Fibroblast of villous mesenchyme (primary cell): ENCODE data around the gene ERGIC1. TPM values are rescaled to one million over a fixed set of nuclear protein-coding genes. Genes with fewer than 3 reads are reported as not detected.
"Not testable (repeated sequence)": the region's sequence is repeated elsewhere in the genome, so short reads cannot be mapped to it uniquely, and the experiment has no call there.

Source experiments
- DNase-seq: peaks from one replicate; pipeline ENCODE4 v3.0.0-alpha.2; 2010; ENCODE audit warnings: low read depth
- H3K4me3 ChIP-seq: 2 replicates; pipeline ENCODE4 v1.5.1; 2011; ENCODE audit warnings: low read depth, mild to moderate bottlenecking, low read length
- total RNA-seq: library from RNA; depleted of rRNA; stranded (reverse); fragments of >200 nt; gene quantifications from 2 replicates; pipeline ENCODE4 v1.2.3, GENCODE V29; 2012
- TF ChIP-seq, protein P1 (sequence below): IDR thresholded peaks from 2 replicates; pipeline ENCODE4 v1.5.1; 2012; ENCODE audit warnings: low read depth, mild to moderate bottlenecking, low read length; ENCODE audit not compliant: insufficient read depth

Gene ERGIC1, protein sequence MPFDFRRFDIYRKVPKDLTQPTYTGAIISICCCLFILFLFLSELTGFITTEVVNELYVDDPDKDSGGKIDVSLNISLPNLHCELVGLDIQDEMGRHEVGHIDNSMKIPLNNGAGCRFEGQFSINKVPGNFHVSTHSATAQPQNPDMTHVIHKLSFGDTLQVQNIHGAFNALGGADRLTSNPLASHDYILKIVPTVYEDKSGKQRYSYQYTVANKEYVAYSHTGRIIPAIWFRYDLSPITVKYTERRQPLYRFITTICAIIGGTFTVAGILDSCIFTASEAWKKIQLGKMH
- total RNA-seq, result 89.5 and 139 TPM in 2 replicates

DNA sequence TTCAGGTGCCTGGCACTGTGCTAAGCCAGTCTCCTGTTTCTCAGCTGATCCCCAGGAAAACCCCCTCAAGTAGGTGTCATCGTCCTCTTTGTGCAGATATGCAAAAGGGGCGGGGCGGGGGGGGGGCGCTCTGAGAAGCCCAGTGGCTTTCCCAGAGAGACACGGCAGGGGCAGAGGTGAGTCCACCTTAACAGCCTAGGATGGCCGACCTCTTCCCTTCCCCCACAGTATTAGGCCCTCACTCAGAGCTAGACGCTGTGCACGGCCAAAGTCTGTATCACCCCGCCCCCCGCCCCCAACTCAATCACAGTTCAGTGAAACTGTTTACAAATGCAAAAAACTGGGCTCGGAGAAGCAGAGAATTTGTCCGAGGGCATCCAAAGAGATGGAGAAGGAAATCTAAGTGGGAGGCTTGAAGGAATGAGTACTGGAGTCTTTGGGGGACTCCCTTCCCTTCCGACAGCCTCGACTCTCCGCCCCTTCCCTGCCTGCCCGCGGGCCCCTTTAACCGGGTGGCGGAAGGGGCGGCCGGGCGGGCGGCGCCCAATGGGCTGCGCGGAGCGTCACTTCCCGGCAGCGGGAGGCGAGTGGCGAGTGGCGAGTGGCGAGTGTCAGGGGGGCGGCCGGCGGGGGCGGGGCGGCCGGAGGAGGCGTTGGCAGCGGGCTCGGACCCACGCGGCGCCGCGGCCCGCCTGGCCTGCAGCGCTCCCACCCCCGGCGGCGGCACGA is at the start of gene ERGIC1:
Gene ERGIC1, plus strand, starts transcription at position 566 of the 729 bp plus-strand sequence. Its CDS starts 163 bp downstream, at position 729.
- peak; percentile 88 for DNase-seq
- H3K4me3 ChIP-seq, result peak within 1 kb of the TSS; percentile 91
- TF ChIP-seq, protein P1, sequence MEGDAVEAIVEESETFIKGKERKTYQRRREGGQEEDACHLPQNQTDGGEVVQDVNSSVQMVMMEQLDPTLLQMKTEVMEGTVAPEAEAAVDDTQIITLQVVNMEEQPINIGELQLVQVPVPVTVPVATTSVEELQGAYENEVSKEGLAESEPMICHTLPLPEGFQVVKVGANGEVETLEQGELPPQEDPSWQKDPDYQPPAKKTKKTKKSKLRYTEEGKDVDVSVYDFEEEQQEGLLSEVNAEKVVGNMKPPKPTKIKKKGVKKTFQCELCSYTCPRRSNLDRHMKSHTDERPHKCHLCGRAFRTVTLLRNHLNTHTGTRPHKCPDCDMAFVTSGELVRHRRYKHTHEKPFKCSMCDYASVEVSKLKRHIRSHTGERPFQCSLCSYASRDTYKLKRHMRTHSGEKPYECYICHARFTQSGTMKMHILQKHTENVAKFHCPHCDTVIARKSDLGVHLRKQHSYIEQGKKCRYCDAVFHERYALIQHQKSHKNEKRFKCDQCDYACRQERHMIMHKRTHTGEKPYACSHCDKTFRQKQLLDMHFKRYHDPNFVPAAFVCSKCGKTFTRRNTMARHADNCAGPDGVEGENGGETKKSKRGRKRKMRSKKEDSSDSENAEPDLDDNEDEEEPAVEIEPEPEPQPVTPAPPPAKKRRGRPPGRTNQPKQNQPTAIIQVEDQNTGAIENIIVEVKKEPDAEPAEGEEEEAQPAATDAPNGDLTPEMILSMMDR, result no peak

DNA sequence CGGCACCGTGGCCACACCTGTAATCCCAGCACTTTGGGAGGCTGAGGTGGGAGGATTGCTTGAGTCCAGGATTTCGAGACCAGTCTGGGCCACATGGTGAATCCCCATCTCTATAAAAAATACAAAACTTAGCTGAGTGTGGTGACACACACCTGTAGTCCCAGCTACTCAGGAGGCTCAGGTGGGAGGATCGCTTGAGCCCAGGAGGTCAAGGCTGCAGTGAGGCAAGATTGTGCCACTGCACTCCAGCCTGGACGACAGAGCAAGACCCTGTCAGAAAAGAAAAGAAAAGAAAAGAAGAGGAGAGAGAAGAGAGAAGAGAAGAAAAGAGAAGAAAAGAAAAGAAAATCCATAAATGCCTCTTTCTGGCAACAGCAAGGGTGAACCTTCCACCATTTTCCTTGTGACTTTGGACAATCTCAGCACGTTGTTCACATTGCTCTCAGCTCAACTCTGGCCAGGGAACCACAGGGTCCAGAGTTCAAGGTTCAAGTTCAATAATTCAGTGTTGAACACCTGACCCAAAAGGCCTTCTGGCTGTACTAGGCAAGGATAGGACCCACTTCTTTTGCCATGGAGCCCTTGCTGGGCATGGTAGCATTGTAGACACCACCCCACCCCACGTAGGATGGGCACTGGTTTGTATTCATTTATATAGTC is 48.5 kb upstream of the ERGIC1 start:
- TF ChIP-seq, protein P1, result no peak
- no peak overlapping the region for H3K4me3 ChIP-seq
- DNase-seq, result no peak

DNA sequence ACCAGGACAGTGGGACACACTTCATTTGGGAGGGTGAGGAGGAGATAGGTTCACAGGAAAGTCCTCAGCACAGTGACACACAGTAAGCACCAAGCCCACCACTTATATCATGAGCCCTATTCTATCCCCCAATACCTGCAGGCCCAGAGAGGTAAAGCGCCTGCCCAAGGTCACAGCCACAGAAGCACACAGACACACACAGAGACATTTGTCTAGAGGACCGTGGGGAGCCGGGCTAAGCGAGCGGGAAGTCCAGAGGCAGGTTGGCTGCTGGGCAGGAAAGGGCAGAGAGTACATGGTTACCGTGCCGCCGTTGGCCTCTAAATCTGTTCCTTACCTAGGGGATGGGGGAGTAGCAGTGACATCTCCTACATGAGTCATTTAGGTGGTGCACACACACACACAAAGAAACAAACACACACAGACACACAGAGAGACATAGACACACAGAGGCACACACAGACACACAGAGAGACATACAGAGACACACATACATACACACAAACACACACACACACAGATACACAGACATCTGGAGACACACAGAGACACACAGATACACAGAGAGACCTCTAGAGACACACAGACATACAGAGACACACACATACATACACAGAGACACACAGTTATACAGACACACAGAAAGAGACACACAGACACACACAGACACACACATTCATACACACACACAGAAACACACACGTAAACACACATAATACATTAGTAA is 47.2 kb upstream of the ERGIC1 start:
- TF ChIP-seq, protein P1, result no peak
- DNase-seq, result no peak
- H3K4me3 ChIP-seq, result no peak overlapping the region

DNA sequence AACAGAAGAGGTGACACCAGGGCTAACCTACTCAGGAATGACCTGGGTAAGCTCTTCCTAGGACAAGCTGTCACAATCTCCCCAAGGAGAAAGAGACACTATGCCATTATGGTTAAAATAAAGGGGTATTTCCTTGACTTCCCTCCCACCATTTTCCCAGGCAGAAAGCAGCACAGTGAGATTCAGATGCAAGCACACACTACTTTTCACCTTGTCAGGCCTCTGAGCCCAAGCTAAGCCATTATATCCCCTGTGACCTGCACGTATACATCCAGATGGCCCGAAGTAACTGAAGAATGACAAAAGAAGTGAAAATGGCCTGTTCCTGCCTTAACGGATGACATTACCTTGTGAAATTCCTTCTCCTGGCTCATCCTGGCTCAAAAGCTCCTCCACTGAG is 46.5 kb upstream of the ERGIC1 start:
- not testable (repeated sequence) for DNase-seq, H3K4me3 ChIP-seq

DNA sequence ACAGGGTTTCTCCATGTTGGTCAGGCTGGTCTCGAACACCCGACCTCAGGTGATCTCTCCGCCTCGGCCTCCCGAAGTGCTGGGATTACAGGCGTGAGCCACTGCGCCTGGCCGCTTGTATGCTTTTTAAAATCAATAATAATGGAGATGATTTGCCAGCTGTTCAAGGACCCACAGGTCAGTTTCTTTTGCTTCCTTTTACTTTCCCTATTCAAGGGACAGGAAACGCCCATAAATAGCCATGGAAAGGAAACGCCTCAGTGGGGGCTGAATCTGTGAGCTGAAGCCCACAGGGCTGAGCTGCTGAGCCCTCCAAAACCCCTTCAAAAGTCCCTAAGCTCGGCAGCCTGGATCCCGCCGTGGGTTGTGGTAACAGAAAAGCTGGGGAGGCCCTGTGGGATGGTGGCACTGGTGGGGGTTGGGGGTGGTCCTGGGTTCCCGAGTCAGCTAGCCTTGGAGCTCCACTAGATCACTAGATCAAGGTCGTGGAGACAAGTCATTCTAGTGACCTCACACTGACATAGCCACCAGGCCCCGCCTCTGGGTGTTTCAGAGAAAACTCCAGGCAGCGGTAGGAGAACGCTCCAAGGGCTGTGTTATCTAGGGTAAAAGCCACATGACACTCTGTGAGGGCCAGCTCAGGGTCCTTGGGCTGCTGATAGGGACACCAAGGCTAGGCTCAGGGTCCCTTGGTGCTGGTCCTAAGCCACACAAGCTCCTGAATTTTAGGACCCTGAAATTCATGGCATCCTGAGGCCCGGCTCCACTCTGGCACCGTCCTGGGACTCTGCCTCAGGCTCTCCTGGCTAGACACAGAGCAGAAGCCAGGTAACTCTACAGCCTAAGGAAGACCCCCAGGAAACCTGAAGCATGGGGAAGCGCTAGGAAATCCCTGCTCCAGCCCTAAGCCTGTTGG is 45.0 kb upstream of the ERGIC1 start:
- TF ChIP-seq, protein P1, result no peak
- H3K4me3 ChIP-seq, result no peak overlapping the region
- peak; percentile 81 for DNase-seq

DNA sequence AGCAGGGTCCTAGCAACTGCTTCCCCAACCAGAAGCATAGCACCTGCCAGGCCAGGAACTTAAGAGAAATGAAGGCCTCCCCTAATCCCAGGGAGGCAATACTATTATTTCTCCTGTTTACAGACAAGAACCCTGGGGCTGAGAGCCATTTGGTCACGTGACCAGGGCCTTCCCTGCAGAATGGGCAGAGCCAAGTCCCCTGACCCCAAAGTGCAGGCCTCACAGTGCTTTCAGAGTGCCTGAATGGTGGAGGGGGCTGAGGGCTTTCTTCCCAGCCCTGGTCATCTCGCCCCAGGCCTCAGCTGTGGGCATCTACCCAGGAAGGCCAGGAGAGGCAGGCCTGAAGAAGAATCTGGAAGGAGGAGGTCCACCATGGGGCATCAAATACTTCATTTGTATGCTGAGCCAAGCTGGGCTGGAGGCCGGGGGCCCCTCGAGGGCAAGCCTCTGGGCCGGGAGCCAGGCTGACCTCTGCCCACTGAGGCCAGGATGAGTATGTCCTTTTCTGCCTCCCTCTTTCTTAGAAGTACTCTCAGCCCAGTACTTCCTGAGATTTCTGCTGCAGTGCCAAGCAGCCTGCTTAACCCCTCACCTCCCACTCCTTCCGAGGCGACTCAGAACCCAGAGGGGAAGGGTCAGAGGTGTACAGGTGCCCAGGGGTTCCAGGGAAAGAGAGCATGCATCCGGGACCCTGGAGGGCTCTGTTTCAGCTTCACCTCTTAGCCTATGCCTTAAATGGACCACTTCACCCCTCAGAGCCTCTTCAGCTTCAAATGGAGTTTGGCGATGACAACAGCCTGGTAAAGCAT is 44.2 kb upstream of the ERGIC1 start:
- TF ChIP-seq, protein P1, result no peak
- H3K4me3 ChIP-seq, result no peak overlapping the region
- DNase-seq, result peak; percentile 70
